Measurements from ENCODE around the gene UBL3. TPM values are rescaled to one million over a fixed set of nuclear protein-coding genes. Genes with fewer than 3 reads are reported as not detected.

Gene UBL3
- total RNA-seq, 2 experiments from 2014 or later: 39.5 to 41.9 TPM

DNA sequence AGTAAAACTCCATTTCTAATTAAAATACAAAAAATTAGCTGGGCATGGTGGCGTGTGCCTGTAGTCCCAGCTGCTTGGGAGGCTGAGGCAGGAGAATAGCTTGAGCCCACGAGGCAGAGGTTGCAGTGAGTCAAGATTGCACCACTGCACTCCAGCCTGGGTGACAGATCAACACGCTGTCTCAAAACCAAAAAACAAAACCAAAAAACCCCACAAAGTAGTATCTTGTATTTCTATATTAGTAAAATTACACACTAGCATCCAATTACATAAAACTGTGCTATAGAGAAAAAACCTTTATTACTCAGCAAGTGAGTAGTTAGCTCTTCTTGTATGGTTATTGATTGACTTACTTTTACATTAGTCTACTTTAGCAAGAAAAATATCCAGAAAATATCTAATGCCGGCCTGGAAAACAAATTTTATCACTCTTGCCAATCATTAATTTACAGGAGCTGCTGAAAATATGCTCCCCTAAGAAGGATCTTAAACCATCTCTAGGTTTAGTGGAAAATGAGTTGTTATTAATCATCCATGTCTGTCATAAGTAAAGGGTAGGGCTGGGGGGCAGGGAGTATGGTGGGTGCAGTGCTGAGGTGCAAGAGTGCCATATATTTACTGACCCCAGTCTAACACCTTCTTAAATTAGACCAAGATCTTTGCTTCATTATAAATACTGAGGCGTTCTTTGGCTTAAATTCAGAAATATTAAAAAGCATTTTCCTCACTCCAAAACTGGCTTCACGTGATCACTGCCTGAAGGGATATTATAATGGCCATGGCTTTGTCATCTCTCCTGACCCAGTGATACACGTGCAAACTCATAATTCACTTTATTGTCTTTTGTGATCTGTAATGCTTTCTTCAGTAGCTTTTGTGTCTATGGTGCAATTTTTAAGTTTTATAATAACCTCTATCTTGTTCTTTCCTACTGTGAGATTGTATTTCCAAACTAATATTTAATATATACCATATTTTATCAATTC, 44.1 kb downstream of the UBL3 start:
- H3K36me3 ChIP-seq (ENCODE audit: insufficient read depth, low read length): no peaks in the 10 kb centered on the region
- POLR2A ChIA-PET: interaction anchor here (0.8 to 1.0 kb wide), 3 partner anchors 7 to 309 kb away, joined by 3 read pairs; no protein-coding TSS in a partner anchor
- no peak for DNase-seq
- H3K4me3 Mint-ChIP-seq: no peak overlapping the region
- no peaks in the 10 kb centered on the region for H3K36me3 Mint-ChIP-seq (ENCODE audit: low read depth)
- intact Hi-C loops (cut with DNase I, micrococcal nuclease): loop anchor here in 1 of 2 experiments (5.0 kb wide), 1 partner anchor 41 kb away; no protein-coding TSS in a partner anchor
- peaks cover 51% of the 10 kb centered on the region for H3K4me1 Mint-ChIP-seq (ENCODE audit: low read depth)
- no peak overlapping the region for H3K4me3 ChIP-seq (ENCODE audit: low read length)
- TF ChIP-seq, protein P1, sequence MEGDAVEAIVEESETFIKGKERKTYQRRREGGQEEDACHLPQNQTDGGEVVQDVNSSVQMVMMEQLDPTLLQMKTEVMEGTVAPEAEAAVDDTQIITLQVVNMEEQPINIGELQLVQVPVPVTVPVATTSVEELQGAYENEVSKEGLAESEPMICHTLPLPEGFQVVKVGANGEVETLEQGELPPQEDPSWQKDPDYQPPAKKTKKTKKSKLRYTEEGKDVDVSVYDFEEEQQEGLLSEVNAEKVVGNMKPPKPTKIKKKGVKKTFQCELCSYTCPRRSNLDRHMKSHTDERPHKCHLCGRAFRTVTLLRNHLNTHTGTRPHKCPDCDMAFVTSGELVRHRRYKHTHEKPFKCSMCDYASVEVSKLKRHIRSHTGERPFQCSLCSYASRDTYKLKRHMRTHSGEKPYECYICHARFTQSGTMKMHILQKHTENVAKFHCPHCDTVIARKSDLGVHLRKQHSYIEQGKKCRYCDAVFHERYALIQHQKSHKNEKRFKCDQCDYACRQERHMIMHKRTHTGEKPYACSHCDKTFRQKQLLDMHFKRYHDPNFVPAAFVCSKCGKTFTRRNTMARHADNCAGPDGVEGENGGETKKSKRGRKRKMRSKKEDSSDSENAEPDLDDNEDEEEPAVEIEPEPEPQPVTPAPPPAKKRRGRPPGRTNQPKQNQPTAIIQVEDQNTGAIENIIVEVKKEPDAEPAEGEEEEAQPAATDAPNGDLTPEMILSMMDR (IDR thresholded peaks at IDR 0.05): no peak
- no peak overlapping the region for H3K27ac Mint-ChIP-seq
- no peaks in the 10 kb centered on the region for H3K9me3 ChIP-seq (ENCODE audit: control insufficient read depth in 1 of 2, insufficient read depth in 1 of 2, low read length in 2 of 2)
- H3K27me3 Mint-ChIP-seq: no peaks in the 10 kb centered on the region
- peaks cover 8% of the 10 kb centered on the region for H3K4me1 ChIP-seq (ENCODE audit: insufficient read depth, low read length)
- ATAC-seq (ENCODE audit: poor library complexity): no peak
- H3K27me3 ChIP-seq (ENCODE audit: control insufficient read depth in 1 of 2, insufficient read depth in 2 of 2, low read length in 2 of 2): no peaks in the 10 kb centered on the region
- H3K9me3 Mint-ChIP-seq: no peaks in the 10 kb centered on the region
- H3K27ac ChIP-seq (ENCODE audit: low read depth in 1 of 2, low read length in 2 of 2): no peak overlapping the region
- CTCF ChIA-PET: no interaction called here

GRCh38 chr13:29803221-29803620, 47.2 kb downstream of the UBL3 start:
- Mint-ChIP-seq H3K4me1 (ENCODE audit: low read depth) (peaks cover 40% of the 10 kb centered on the region), H3K27ac (no peak overlapping the region), H3K9me3 (no peaks in the 10 kb centered on the region), H3K27me3 (no peaks in the 10 kb centered on the region), H3K4me3 (no peak overlapping the region), H3K36me3 (ENCODE audit: low read depth) (no peaks in the 10 kb centered on the region)
- intact Hi-C loops (cut with DNase I, micrococcal nuclease): no loop called here
- DNase-seq (no peak), ATAC-seq (ENCODE audit: poor library complexity) (no peak)
- TF ChIP-seq, protein P1 (IDR thresholded peaks at IDR 0.05): no peak
- POLR2A ChIA-PET: interaction anchor here (0.5 kb wide), 1 partner anchor 937 kb away, joined by 4 read pairs; no protein-coding TSS in a partner anchor
- Histone ChIP-seq H3K27me3 (ENCODE audit: control insufficient read depth in 1 of 2, insufficient read depth in 2 of 2, low read length in 2 of 2) (no peaks in the 10 kb centered on the region), H3K9me3 (ENCODE audit: control insufficient read depth in 1 of 2, insufficient read depth in 1 of 2, low read length in 2 of 2) (no peaks in the 10 kb centered on the region), H3K4me3 (ENCODE audit: low read length) (no peak overlapping the region), H3K27ac (ENCODE audit: low read depth in 1 of 2, low read length in 2 of 2) (no peak overlapping the region), H3K4me1 (ENCODE audit: insufficient read depth, low read length) (peaks cover 11% of the 10 kb centered on the region), H3K36me3 (ENCODE audit: insufficient read depth, low read length) (no peaks in the 10 kb centered on the region)
- CTCF ChIA-PET: no interaction called here

- intact Hi-C loops (cut with DNase I, micrococcal nuclease): no loop called here
- Histone ChIP-seq H3K9me3 (ENCODE audit: control insufficient read depth in 1 of 2, insufficient read depth in 1 of 2, low read length in 2 of 2) (no peaks in the 10 kb centered on the region), H3K4me3 (ENCODE audit: low read length) (no peak overlapping the region), H3K27ac (ENCODE audit: low read depth in 1 of 2, low read length in 2 of 2) (no peak overlapping the region), H3K4me1 (ENCODE audit: insufficient read depth, low read length) (peaks cover 11% of the 10 kb centered on the region), H3K36me3 (ENCODE audit: insufficient read depth, low read length) (no peaks in the 10 kb centered on the region), H3K27me3 (ENCODE audit: control insufficient read depth in 1 of 2, insufficient read depth in 2 of 2, low read length in 2 of 2) (no peaks in the 10 kb centered on the region)
- Mint-ChIP-seq H3K27ac (no peak overlapping the region), H3K36me3 (ENCODE audit: low read depth) (no peaks in the 10 kb centered on the region), H3K9me3 (no peaks in the 10 kb centered on the region), H3K4me3 (no peak overlapping the region), H3K4me1 (ENCODE audit: low read depth) (peaks cover 41% of the 10 kb centered on the region), H3K27me3 (no peaks in the 10 kb centered on the region)
- ATAC-seq (ENCODE audit: poor library complexity) (no peak), DNase-seq (no peak)
- POLR2A ChIA-PET: interaction anchor here (0.7 kb wide), 1 partner anchor 260 kb away, joined by 3 read pairs; no protein-coding TSS in a partner anchor
- TF ChIP-seq, protein P1 (IDR thresholded peaks at IDR 0.05): no peak
- CTCF ChIA-PET: no interaction called here
Measured at GRCh38 chr13:29802621-29803020, 47.8 kb downstream of the UBL3 start.

All from CD4-positive, alpha-beta T cell (primary cell).